SK-N-SH treated with all-trans-retinoic acid at 6 μM for 48 hours (cell line): ENCODE measurements around the gene PPP1R13B.
A peak's percentile ranks its signal among the peaks of the same experiment; 100 is the strongest.

Source experiments
- ATAC-seq: fragments of 200-7000 bp; cut with Tn5 transposase; 3 replicates; pipeline ENCODE4 v1.9.1; 2020; ENCODE audit warnings: mild to moderate bottlenecking, moderate library complexity
- ARNTL ChIP-seq: fragments of 450-650 bp; formaldehyde crosslinking; IDR thresholded peaks from 2 replicates; pipeline ENCODE4 v1.5.0; 2020; ENCODE audit warnings: low read depth, mild to moderate bottlenecking, moderate library complexity, borderline replicate concordance
- BACH2 ChIP-seq: fragments of 250-450 bp; sonication (Bioruptor Pico); IDR thresholded peaks from 2 replicates; pipeline ENCODE4 v1.9.0; 2021; ENCODE audit warnings: mild to moderate bottlenecking, borderline replicate concordance
- CSDC2 ChIP-seq: fragments of 250-450 bp; sonication (Bioruptor Pico); IDR thresholded peaks from 2 replicates; pipeline ENCODE4 v1.5.0; 2020; ENCODE audit warnings: mild to moderate bottlenecking, moderate library complexity
- ESRRG ChIP-seq: fragments of 250-450 bp; sonication (Bioruptor Pico); IDR thresholded peaks from 2 replicates; pipeline ENCODE4 v1.6.1; 2021; ENCODE audit warnings: mild to moderate bottlenecking
- ISL1 ChIP-seq: fragments of 250-450 bp; sonication (Bioruptor Pico); IDR thresholded peaks from 2 replicates; pipeline ENCODE4 v2.1.2; 2022; ENCODE audit warnings: mild to moderate bottlenecking, moderate library complexity
- OSR1 ChIP-seq: fragments of 250-450 bp; sonication (Bioruptor Pico); IDR thresholded peaks from 2 replicates; pipeline ENCODE4 v1.8.0; 2022; ENCODE audit warnings: moderate library complexity, mild to moderate bottlenecking, inconsistent platforms
- PPARA ChIP-seq: fragments of 250-450 bp; sonication (Bioruptor Pico); IDR thresholded peaks from 2 replicates; pipeline ENCODE4 v1.5.0; 2020; ENCODE audit warnings: mild to moderate bottlenecking, borderline replicate concordance
- SNAI2 ChIP-seq: fragments of 250-450 bp; sonication (Bioruptor Pico); IDR thresholded peaks from 2 replicates; pipeline ENCODE4 v1.5.0; 2020; ENCODE audit warnings: mild to moderate bottlenecking, moderate library complexity
- TCF4 ChIP-seq: fragments of 250-450 bp; sonication (Bioruptor Pico); IDR thresholded peaks from 2 replicates; pipeline ENCODE4 v1.8.0; 2021; ENCODE audit warnings: mild to moderate bottlenecking, moderate library complexity, borderline replicate concordance
- TOX ChIP-seq: fragments of 250-450 bp; sonication (Bioruptor Pico); IDR thresholded peaks from 2 replicates; pipeline ENCODE4 v1.8.0; 2021; ENCODE audit warnings: mild to moderate bottlenecking, moderate library complexity, borderline replicate concordance
- ZC3H10 ChIP-seq: fragments of 250-450 bp; sonication (Bioruptor Pico); IDR thresholded peaks from 2 replicates; pipeline ENCODE4 v1.5.1; 2021; ENCODE audit warnings: mild to moderate bottlenecking, moderate library complexity
- ZFP3 ChIP-seq: fragments of 250-450 bp; sonication (Bioruptor Pico); IDR thresholded peaks from 2 replicates; pipeline ENCODE4 v1.5.0; 2020; ENCODE audit warnings: mild to moderate bottlenecking, moderate library complexity
- ZFP30 ChIP-seq: fragments of 450-650 bp; formaldehyde crosslinking; IDR thresholded peaks from 2 replicates; pipeline ENCODE4 v1.5.0; 2022; ENCODE audit warnings: mild to moderate bottlenecking, moderate library complexity
- ZNF565 ChIP-seq: fragments of 450-650 bp; formaldehyde crosslinking; conservative IDR thresholded peaks from 2 replicates; pipeline ENCODE4 v1.5.0; 2020; ENCODE audit warnings: low read depth, mild to moderate bottlenecking, moderate library complexity
- ZNF70 ChIP-seq: fragments of 450-650 bp; formaldehyde crosslinking; IDR thresholded peaks from 2 replicates; pipeline ENCODE4 v1.5.0; 2020; ENCODE audit warnings: mild to moderate bottlenecking, moderate library complexity
- TF ChIP-seq, protein P1 (sequence below): fragments of 250-450 bp; sonication (Bioruptor Pico); IDR thresholded peaks from 2 replicates; pipeline ENCODE4 v1.5.0; 2020; ENCODE audit warnings: mild to moderate bottlenecking, moderate library complexity
- TF ChIP-seq, protein P2 (sequence below): fragments of 250-450 bp; sonication (Bioruptor Pico); IDR thresholded peaks from 2 replicates; pipeline ENCODE4 v1.5.1; 2020; ENCODE audit warnings: low read depth, mild to moderate bottlenecking, moderate library complexity
- TF ChIP-seq, protein P3 (sequence below): fragments of 250-450 bp; sonication (Bioruptor Pico); IDR thresholded peaks from 2 replicates; pipeline ENCODE4 v1.5.1; 2021; ENCODE audit warnings: mild to moderate bottlenecking, moderate library complexity
- TF ChIP-seq, protein P4 (sequence below): fragments of 250-450 bp; sonication (Bioruptor Pico); IDR thresholded peaks from 2 replicates; pipeline ENCODE4 v1.8.0; 2021; ENCODE audit warnings: low read depth, mild to moderate bottlenecking, moderate library complexity, borderline replicate concordance
- TF ChIP-seq, protein P5 (sequence below): fragments of 250-450 bp; sonication (Bioruptor Pico); IDR thresholded peaks from 2 replicates; pipeline ENCODE4 v1.8.0; 2020; ENCODE audit warnings: mild to moderate bottlenecking, moderate library complexity, borderline replicate concordance

Gene PPP1R13B, protein sequence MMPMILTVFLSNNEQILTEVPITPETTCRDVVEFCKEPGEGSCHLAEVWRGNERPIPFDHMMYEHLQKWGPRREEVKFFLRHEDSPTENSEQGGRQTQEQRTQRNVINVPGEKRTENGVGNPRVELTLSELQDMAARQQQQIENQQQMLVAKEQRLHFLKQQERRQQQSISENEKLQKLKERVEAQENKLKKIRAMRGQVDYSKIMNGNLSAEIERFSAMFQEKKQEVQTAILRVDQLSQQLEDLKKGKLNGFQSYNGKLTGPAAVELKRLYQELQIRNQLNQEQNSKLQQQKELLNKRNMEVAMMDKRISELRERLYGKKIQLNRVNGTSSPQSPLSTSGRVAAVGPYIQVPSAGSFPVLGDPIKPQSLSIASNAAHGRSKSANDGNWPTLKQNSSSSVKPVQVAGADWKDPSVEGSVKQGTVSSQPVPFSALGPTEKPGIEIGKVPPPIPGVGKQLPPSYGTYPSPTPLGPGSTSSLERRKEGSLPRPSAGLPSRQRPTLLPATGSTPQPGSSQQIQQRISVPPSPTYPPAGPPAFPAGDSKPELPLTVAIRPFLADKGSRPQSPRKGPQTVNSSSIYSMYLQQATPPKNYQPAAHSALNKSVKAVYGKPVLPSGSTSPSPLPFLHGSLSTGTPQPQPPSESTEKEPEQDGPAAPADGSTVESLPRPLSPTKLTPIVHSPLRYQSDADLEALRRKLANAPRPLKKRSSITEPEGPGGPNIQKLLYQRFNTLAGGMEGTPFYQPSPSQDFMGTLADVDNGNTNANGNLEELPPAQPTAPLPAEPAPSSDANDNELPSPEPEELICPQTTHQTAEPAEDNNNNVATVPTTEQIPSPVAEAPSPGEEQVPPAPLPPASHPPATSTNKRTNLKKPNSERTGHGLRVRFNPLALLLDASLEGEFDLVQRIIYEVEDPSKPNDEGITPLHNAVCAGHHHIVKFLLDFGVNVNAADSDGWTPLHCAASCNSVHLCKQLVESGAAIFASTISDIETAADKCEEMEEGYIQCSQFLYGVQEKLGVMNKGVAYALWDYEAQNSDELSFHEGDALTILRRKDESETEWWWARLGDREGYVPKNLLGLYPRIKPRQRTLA

DNA sequence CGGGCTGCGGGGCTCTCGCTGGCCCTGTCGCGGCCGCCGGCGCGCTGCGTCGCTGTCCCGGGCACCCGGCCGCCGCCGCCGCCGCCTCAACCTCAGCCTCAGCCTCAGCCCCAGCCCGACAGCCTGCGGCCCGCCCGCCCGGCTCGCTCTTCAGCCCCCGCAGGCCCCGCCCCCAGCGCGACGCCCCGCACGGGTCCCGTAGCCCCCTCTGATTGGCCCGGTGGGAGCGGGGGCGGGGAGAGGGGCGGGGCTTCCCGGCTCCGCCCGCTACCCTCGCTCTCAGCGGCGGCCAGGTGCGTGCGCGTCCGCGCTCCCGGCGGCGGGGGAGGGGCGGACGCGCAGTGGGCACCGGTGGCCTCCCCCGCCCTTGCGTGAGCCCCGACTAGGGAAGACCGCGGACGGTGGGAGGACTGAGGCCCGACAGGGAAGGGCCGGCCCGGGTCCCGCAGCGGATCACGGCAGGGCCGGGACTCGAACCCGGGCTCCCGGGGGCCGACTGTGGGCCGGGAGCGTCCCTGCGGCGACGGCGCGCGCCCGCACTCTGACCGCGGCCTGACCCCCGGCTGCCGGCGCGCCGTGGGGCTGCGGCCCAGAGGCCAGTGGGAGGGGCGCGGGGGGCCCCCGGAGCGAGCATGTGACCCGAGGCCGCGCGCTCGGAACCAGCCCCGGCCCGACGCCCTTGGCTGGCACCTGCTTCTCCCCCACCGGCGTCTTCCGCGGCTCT, at the start of gene PPP1R13B:
PPP1R13B (minus strand) TSS at position 125 of the 724 bp plus-strand sequence. CDS start 268 bp downstream, outside the sequence.
- 0 out of 2 replicates have a peak, but pooled peaks have one; percentile 54 for TF ChIP-seq ZFP3
- TF ChIP-seq OSR1, result no peak
- TF ChIP-seq ZNF70 (CRISPR knock-in tag), result no peak
- 0 out of 2 replicates have a peak, but pooled peaks have one; percentile 20 for TF ChIP-seq CSDC2 (CRISPR knock-in tag)
- peak; percentile 95 for ATAC-seq

DNA sequence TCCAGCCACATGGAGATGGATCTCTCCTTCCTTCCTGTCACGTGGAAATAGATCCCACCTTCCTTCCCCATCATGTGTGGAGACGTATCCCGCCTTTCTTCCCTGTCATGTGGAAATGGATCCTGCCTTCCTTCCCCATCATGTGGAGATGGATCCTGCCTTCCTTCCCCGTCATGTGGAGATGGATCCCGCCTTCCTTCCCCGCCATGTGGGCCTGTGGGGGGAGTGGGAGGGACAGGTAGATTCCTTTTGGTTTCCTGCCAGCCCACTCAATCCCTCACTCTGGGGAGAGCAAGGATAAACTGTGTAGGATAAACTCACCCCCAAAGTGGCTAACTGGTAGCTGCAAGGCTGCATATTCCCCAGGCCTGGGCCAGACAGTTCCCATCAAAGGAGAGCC, 49.2 kb upstream of the PPP1R13B start:
- no peak for ATAC-seq
- TF ChIP-seq, protein P1, sequence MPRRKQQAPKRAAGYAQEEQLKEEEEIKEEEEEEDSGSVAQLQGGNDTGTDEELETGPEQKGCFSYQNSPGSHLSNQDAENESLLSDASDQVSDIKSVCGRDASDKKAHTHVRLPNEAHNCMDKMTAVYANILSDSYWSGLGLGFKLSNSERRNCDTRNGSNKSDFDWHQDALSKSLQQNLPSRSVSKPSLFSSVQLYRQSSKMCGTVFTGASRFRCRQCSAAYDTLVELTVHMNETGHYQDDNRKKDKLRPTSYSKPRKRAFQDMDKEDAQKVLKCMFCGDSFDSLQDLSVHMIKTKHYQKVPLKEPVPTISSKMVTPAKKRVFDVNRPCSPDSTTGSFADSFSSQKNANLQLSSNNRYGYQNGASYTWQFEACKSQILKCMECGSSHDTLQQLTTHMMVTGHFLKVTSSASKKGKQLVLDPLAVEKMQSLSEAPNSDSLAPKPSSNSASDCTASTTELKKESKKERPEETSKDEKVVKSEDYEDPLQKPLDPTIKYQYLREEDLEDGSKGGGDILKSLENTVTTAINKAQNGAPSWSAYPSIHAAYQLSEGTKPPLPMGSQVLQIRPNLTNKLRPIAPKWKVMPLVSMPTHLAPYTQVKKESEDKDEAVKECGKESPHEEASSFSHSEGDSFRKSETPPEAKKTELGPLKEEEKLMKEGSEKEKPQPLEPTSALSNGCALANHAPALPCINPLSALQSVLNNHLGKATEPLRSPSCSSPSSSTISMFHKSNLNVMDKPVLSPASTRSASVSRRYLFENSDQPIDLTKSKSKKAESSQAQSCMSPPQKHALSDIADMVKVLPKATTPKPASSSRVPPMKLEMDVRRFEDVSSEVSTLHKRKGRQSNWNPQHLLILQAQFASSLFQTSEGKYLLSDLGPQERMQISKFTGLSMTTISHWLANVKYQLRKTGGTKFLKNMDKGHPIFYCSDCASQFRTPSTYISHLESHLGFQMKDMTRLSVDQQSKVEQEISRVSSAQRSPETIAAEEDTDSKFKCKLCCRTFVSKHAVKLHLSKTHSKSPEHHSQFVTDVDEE (CRISPR knock-in tag), result no peak
- TF ChIP-seq ZNF70 (CRISPR knock-in tag) (no peak), ZFP3 (no peak), ZNF565 (no peak), ESRRG (CRISPR knock-in tag) (no peak), SNAI2 (no peak), ARNTL (CRISPR knock-in tag) (no peak), OSR1 (no peak), ISL1 (CRISPR knock-in tag) (no peak)
- TF ChIP-seq, protein P2, sequence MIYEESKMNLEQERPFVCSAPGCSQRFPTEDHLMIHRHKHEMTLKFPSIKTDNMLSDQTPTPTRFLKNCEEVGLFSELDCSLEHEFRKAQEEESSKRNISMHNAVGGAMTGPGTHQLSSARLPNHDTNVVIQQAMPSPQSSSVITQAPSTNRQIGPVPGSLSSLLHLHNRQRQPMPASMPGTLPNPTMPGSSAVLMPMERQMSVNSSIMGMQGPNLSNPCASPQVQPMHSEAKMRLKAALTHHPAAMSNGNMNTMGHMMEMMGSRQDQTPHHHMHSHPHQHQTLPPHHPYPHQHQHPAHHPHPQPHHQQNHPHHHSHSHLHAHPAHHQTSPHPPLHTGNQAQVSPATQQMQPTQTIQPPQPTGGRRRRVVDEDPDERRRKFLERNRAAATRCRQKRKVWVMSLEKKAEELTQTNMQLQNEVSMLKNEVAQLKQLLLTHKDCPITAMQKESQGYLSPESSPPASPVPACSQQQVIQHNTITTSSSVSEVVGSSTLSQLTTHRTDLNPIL (CRISPR knock-in tag), result no peak
- TF ChIP-seq, protein P3, sequence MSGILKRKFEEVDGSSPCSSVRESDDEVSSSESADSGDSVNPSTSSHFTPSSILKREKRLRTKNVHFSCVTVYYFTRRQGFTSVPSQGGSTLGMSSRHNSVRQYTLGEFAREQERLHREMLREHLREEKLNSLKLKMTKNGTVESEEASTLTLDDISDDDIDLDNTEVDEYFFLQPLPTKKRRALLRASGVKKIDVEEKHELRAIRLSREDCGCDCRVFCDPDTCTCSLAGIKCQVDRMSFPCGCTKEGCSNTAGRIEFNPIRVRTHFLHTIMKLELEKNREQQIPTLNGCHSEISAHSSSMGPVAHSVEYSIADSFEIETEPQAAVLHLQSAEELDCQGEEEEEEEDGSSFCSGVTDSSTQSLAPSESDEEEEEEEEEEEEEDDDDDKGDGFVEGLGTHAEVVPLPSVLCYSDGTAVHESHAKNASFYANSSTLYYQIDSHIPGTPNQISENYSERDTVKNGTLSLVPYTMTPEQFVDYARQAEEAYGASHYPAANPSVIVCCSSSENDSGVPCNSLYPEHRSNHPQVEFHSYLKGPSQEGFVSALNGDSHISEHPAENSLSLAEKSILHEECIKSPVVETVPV (CRISPR knock-in tag), result no peak

DNA sequence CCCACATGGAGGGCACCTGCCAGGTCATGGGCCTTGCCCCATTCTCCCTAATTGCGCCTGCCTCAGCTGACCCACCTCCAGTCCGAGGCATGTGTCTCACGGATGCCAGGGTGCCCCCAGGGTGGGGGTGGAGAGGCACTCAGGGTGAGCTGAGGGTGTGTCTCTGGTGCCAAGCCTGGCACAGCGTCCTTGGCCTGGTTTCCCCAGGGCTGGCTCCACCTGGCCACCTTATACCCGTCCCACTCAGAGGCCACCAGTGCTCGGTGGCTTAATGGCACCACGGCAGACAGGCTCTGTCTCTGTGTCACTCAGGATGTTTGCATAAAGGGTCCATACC, 47.3 kb upstream of the PPP1R13B start:
- no peak for ATAC-seq
- TF ChIP-seq TOX (no peak), ZFP3 (no peak), ESRRG (CRISPR knock-in tag) (no peak), ZNF565 (no peak), SNAI2 (no peak), ZFP30 (CRISPR knock-in tag) (no peak), OSR1 (no peak), TCF4 (CRISPR knock-in tag) (no peak), ZC3H10 (no peak), PPARA (no peak), ZNF70 (CRISPR knock-in tag) (no peak), BACH2 (CRISPR knock-in tag) (no peak)
- TF ChIP-seq, protein P1 (CRISPR knock-in tag), result no peak
- TF ChIP-seq, protein P4, sequence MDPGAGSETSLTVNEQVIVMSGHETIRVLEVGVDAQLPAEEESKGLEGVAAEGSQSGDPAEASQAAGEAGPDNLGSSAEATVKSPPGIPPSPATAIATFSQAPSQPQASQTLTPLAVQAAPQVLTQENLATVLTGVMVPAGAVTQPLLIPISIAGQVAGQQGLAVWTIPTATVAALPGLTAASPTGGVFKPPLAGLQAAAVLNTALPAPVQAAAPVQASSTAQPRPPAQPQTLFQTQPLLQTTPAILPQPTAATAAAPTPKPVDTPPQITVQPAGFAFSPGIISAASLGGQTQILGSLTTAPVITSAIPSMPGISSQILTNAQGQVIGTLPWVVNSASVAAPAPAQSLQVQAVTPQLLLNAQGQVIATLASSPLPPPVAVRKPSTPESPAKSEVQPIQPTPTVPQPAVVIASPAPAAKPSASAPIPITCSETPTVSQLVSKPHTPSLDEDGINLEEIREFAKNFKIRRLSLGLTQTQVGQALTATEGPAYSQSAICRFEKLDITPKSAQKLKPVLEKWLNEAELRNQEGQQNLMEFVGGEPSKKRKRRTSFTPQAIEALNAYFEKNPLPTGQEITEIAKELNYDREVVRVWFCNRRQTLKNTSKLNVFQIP (CRISPR knock-in tag), result no peak
- TF ChIP-seq, protein P5, sequence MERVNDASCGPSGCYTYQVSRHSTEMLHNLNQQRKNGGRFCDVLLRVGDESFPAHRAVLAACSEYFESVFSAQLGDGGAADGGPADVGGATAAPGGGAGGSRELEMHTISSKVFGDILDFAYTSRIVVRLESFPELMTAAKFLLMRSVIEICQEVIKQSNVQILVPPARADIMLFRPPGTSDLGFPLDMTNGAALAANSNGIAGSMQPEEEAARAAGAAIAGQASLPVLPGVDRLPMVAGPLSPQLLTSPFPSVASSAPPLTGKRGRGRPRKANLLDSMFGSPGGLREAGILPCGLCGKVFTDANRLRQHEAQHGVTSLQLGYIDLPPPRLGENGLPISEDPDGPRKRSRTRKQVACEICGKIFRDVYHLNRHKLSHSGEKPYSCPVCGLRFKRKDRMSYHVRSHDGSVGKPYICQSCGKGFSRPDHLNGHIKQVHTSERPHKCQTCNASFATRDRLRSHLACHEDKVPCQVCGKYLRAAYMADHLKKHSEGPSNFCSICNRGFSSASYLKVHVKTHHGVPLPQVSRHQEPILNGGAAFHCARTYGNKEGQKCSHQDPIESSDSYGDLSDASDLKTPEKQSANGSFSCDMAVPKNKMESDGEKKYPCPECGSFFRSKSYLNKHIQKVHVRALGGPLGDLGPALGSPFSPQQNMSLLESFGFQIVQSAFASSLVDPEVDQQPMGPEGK (CRISPR knock-in tag), result no peak
